Glutamatergic neuron (in vitro differentiated cells): ENCODE results near the gene TBX6. TPM values are rescaled to one million over a fixed set of nuclear protein-coding genes. Genes with fewer than 3 reads are reported as not detected.

Experiments used
- DNase-seq: peaks from one replicate; pipeline ENCODE4 v3.0.0; 2022
- H3K27ac Mint-ChIP-seq: one replicate; pipeline ENCODE4 v1.8.0; 2020; ENCODE audit warnings: mild to moderate bottlenecking, mixed read lengths, inconsistent platforms; ENCODE audit not compliant: unreplicated experiment
- H3K27me3 Mint-ChIP-seq: one replicate; pipeline ENCODE4 v1.8.0; 2020; ENCODE audit warnings: mild to moderate bottlenecking, moderate library complexity, mixed read lengths, inconsistent platforms; ENCODE audit not compliant: unreplicated experiment
- H3K36me3 Mint-ChIP-seq: one replicate; pipeline ENCODE4 v1.8.0; 2020; ENCODE audit warnings: mild to moderate bottlenecking, mixed read lengths, inconsistent platforms; ENCODE audit not compliant: unreplicated experiment
- H3K4me1 Mint-ChIP-seq: one replicate; pipeline ENCODE4 v1.8.0; 2020; ENCODE audit warnings: mild to moderate bottlenecking, low read depth, mixed read lengths, inconsistent platforms; ENCODE audit not compliant: unreplicated experiment
- H3K4me3 Mint-ChIP-seq: one replicate; pipeline ENCODE4 v1.8.0; 2020; ENCODE audit warnings: mild to moderate bottlenecking, mixed read lengths, inconsistent platforms; ENCODE audit not compliant: unreplicated experiment
- H3K9me3 Mint-ChIP-seq: one replicate; pipeline ENCODE4 v1.8.0; 2020; ENCODE audit warnings: mild to moderate bottlenecking, moderate library complexity, mixed read lengths, inconsistent platforms; ENCODE audit not compliant: unreplicated experiment
- CTCF ChIP-seq: fragments of 200-600 bp; sonication (generic); IDR thresholded peaks from one replicate; pipeline ENCODE4 v1.5.0; 2021; ENCODE audit not compliant: partially characterized antibody, unreplicated experiment
- total RNA-seq: library from RNA; stranded (reverse); fragmentation: NEBNext Ultra II Directional; extraction: Animal tissue kit (Norgen Biotek cat#: 25700); gene quantifications from one replicate; pipeline ENCODE4 v1.2.1, GENCODE V29; 2021; ENCODE audit not compliant: unreplicated experiment

The TBX6 gene
- total RNA-seq, 1 donor from 2014 or later = 0.86 TPM

GRCh38 chr16:30113711-30114333 is 22.1 kb upstream of the TBX6 start:
- DNase-seq = no peak
- no peak overlapping the region for H3K27ac Mint-ChIP-seq
- H3K27me3 Mint-ChIP-seq = peaks cover 3% of the 10 kb centered on the region
- peaks cover 3% of the 10 kb centered on the region for H3K4me1 Mint-ChIP-seq
- H3K36me3 Mint-ChIP-seq = no peaks in the 10 kb centered on the region
- peaks cover 6% of the 10 kb centered on the region for H3K9me3 Mint-ChIP-seq
- H3K4me3 Mint-ChIP-seq = no peak overlapping the region
- no peak for TF ChIP-seq CTCF

- DNase-seq = no peak
- no peak within 1 kb of the TSS for H3K27ac Mint-ChIP-seq
- no peaks in the 10 kb centered on the region for H3K36me3 Mint-ChIP-seq
- H3K4me3 Mint-ChIP-seq = peak within 1 kb of the TSS; percentile 30
- H3K27me3 Mint-ChIP-seq = peaks cover 3% of the 10 kb centered on the region
- peak; percentile 20 for TF ChIP-seq CTCF
- H3K9me3 Mint-ChIP-seq = peaks cover 6% of the 10 kb centered on the region
- H3K4me1 Mint-ChIP-seq = peaks cover 3% of the 10 kb centered on the region
Measured at GRCh38 chr16:30113031-30113710, 21.4 kb upstream of the TBX6 start, which contains the start of gene GDPD3. Gene GDPD3, minus strand, starts transcription at chr16:30113537. Its CDS starts 59 bp downstream, at chr16:30113478.

- H3K4me3 Mint-ChIP-seq = no peak overlapping the region
- no peaks in the 10 kb centered on the region for H3K36me3 Mint-ChIP-seq
- H3K4me1 Mint-ChIP-seq = peaks cover 3% of the 10 kb centered on the region
- H3K27ac Mint-ChIP-seq = no peak overlapping the region
- peak; percentile 72 for TF ChIP-seq CTCF
- DNase-seq = peak; percentile 76
- H3K9me3 Mint-ChIP-seq = peaks cover 8% of the 10 kb centered on the region
- H3K27me3 Mint-ChIP-seq = peaks cover 3% of the 10 kb centered on the region
Measured at GRCh38 chr16:30112197-30113030, 20.7 kb upstream of the TBX6 start.

- no peaks in the 10 kb centered on the region for H3K36me3 Mint-ChIP-seq
- H3K4me3 Mint-ChIP-seq = no peak overlapping the region
- no peak for TF ChIP-seq CTCF
- H3K4me1 Mint-ChIP-seq = peaks cover 3% of the 10 kb centered on the region
- DNase-seq = no peak
- peak overlapping the region; percentile 11 for H3K27ac Mint-ChIP-seq
- peaks cover 11% of the 10 kb centered on the region for H3K9me3 Mint-ChIP-seq
- peaks cover 3% of the 10 kb centered on the region for H3K27me3 Mint-ChIP-seq
Measured at GRCh38 chr16:30110661-30111060, 18.9 kb upstream of the TBX6 start.
